Uterus (tissue), 2 donors: Measurements from ENCODE around the gene MAP3K3.

ENCODE experiments used
- CTCF ChIP-seq, 4 experiments: fragments of 200-600 bp in 2 of 4; fragments of 450-650 bp in 2 of 4; sonication (generic) in 2 of 4; IDR thresholded peaks; one replicate each; pipeline ENCODE4 v1.5.1; 2016 to 2019; ENCODE audit warnings: antibody characterized with exemption in 4 of 4, mild to moderate bottlenecking in 2 of 4, moderate library complexity in 1 of 4
- POLR2A ChIP-seq, 2 donors: fragments of 450-650 bp; IDR thresholded peaks; one replicate each; pipeline ENCODE4 v1.6.1; 2016; ENCODE audit warnings: antibody characterized with exemption in 2 of 2, mild to moderate bottlenecking in 1 of 2, moderate library complexity in 1 of 2

GRCh38 chr17:63634816-63635215, 12.6 kb downstream of the MAP3K3 start:
- TF ChIP-seq CTCF (IDR thresholded peaks at IDR 0.05) (no peak), POLR2A (IDR thresholded peaks at IDR 0.05) (no peak)
